Measurements from ENCODE around the gene OR5K4.

OR5K4 gene

GRCh38 chr3:98326945-98327344, 26.7 kb upstream of the OR5K4 start:
- no peaks in the 10 kb centered on the region for H3K9me2 ChIP-seq (replicated peaks; ENCODE audit: insufficient read depth, low read length)
- H3K4me3 ChIP-seq (ENCODE audit: low read length): no peak overlapping the region
- H3K27me3 ChIP-seq (replicated peaks; ENCODE audit: insufficient read depth, low read length): no peaks in the 10 kb centered on the region
- H3K9me3 ChIP-seq (replicated peaks; ENCODE audit: insufficient read depth, low read length): no peaks in the 10 kb centered on the region
- H3K27ac ChIP-seq (ENCODE audit: low read length): no peak overlapping the region
- DNase-seq: peak; percentile 15
- TF ChIP-seq EZH2 (optimal IDR thresholded peaks at IDR 0.05; ENCODE audit: low read depth, low read length) (no peak), EZH2phosphoT487 (IDR thresholded peaks at IDR 0.05; ENCODE audit: low read length) (no peak)
- TF ChIP-seq, protein P1, sequence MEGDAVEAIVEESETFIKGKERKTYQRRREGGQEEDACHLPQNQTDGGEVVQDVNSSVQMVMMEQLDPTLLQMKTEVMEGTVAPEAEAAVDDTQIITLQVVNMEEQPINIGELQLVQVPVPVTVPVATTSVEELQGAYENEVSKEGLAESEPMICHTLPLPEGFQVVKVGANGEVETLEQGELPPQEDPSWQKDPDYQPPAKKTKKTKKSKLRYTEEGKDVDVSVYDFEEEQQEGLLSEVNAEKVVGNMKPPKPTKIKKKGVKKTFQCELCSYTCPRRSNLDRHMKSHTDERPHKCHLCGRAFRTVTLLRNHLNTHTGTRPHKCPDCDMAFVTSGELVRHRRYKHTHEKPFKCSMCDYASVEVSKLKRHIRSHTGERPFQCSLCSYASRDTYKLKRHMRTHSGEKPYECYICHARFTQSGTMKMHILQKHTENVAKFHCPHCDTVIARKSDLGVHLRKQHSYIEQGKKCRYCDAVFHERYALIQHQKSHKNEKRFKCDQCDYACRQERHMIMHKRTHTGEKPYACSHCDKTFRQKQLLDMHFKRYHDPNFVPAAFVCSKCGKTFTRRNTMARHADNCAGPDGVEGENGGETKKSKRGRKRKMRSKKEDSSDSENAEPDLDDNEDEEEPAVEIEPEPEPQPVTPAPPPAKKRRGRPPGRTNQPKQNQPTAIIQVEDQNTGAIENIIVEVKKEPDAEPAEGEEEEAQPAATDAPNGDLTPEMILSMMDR (IDR thresholded peaks at IDR 0.05; ENCODE audit: low read length): no peak
- H3K4me2 ChIP-seq (ENCODE audit: low read depth, low read length): no peak overlapping the region
- H2AFZ ChIP-seq (ENCODE audit: low read length): no peak overlapping the region
- H4K20me1 ChIP-seq (ENCODE audit: insufficient read depth, low read length): no peaks in the 10 kb centered on the region
- peaks cover 6% of the 10 kb centered on the region for H3K4me1 ChIP-seq (ENCODE audit: low read length)
- H3F3A ChIP-seq (ENCODE audit: insufficient read depth, low read length): no peaks in the 10 kb centered on the region
- no peak overlapping the region for H3K9ac ChIP-seq (ENCODE audit: low read length)
- no peaks in the 10 kb centered on the region for H3K36me3 ChIP-seq (replicated peaks; ENCODE audit: insufficient read depth, low read length)
- no peaks in the 10 kb centered on the region for H3K79me2 ChIP-seq (ENCODE audit: low read length)

DNA sequence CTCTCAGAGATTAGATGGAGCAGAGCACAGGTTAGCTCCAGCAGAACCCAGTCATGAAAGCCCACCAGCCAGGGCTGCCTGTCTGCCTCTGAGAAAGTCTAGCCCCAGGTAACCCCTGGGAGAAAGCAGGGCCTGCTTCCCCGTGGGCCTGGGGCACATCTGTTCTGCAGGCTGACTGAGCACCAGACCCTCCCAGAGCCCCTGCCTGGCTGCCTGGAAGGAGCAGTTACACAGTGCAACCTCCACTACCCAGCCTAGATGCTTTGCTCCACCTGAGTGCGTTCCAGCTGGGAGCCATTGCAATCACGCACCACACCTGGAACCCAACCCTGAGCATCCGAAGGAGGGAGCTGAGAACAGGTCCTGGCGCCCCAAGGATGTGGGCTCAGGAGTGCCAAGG, 24.7 kb upstream of the OR5K4 start:
- no peaks in the 10 kb centered on the region for H3K79me2 ChIP-seq (ENCODE audit: low read length)
- H4K20me1 ChIP-seq (ENCODE audit: insufficient read depth, low read length): no peaks in the 10 kb centered on the region
- H3K36me3 ChIP-seq (replicated peaks; ENCODE audit: insufficient read depth, low read length): no peaks in the 10 kb centered on the region
- H3K27ac ChIP-seq (ENCODE audit: low read length): no peak overlapping the region
- no peaks in the 10 kb centered on the region for H3K9me2 ChIP-seq (replicated peaks; ENCODE audit: insufficient read depth, low read length)
- no peaks in the 10 kb centered on the region for H3K4me1 ChIP-seq (ENCODE audit: low read length)
- no peak overlapping the region for H3K4me2 ChIP-seq (ENCODE audit: low read depth, low read length)
- no peak for DNase-seq
- H3K9ac ChIP-seq (ENCODE audit: low read length): no peak overlapping the region
- H3K9me3 ChIP-seq (replicated peaks; ENCODE audit: insufficient read depth, low read length): no peaks in the 10 kb centered on the region
- no peak for TF ChIP-seq EZH2phosphoT487 (IDR thresholded peaks at IDR 0.05; ENCODE audit: low read length)
- TF ChIP-seq, protein P1 (IDR thresholded peaks at IDR 0.05; ENCODE audit: low read length): no peak
- TF ChIP-seq EZH2 (optimal IDR thresholded peaks at IDR 0.05; ENCODE audit: low read depth, low read length): no peak
- H3F3A ChIP-seq (ENCODE audit: insufficient read depth, low read length): no peaks in the 10 kb centered on the region
- H3K4me3 ChIP-seq (ENCODE audit: low read length): no peak overlapping the region
- peak overlapping the region; percentile 24 for H2AFZ ChIP-seq (ENCODE audit: low read length)
- no peaks in the 10 kb centered on the region for H3K27me3 ChIP-seq (replicated peaks; ENCODE audit: insufficient read depth, low read length)

DNA sequence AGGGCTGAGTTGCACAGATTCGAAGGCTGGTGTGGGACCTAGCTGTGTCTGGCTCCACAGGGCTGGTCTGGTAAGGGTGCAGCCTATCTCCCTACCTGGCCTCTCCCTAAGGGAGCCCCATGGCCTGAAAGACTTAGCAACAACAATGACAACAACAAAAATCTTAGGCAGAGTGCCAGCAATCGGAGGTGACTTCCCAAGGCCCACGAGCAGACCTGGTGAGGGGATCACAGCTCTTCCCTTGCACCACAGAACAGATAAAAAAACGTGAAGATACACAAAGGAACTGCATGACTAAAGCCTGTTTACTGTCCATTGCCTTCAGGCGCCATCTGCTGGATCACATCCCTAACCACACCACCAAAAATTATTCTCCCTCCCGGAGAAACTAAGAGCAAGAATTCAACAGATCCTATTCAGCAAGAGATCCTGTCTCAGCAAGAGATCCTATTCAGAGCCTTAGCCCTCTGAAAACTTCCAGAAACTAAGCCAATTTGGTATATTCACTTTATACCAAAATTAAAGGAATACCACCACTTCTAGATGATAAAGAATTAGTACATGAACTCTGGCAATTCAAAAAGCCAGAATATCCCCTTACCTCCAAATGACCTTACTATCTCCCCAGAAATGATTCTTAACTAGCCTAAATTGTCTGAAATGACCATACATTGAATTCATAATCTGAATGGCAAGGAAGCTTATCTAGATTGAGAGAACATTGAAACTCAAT, 24.1 kb upstream of the OR5K4 start:
- Histone ChIP-seq H3F3A (ENCODE audit: insufficient read depth, low read length) (no peaks in the 10 kb centered on the region), H4K20me1 (ENCODE audit: insufficient read depth, low read length) (no peaks in the 10 kb centered on the region), H3K36me3 (replicated peaks; ENCODE audit: insufficient read depth, low read length) (no peaks in the 10 kb centered on the region), H3K9me2 (replicated peaks; ENCODE audit: insufficient read depth, low read length) (no peaks in the 10 kb centered on the region), H3K4me1 (ENCODE audit: low read length) (no peaks in the 10 kb centered on the region), H3K9ac (ENCODE audit: low read length) (no peak overlapping the region), H3K27ac (ENCODE audit: low read length) (no peak overlapping the region), H3K27me3 (replicated peaks; ENCODE audit: insufficient read depth, low read length) (no peaks in the 10 kb centered on the region), H3K79me2 (ENCODE audit: low read length) (no peaks in the 10 kb centered on the region), H3K4me2 (ENCODE audit: low read depth, low read length) (no peak overlapping the region), H3K9me3 (replicated peaks; ENCODE audit: insufficient read depth, low read length) (no peaks in the 10 kb centered on the region), H2AFZ (ENCODE audit: low read length) (peak overlapping the region; percentile 24), H3K4me3 (ENCODE audit: low read length) (no peak overlapping the region)
- TF ChIP-seq, protein P1 (IDR thresholded peaks at IDR 0.05; ENCODE audit: low read length): peak; percentile 87
- TF ChIP-seq EZH2phosphoT487 (IDR thresholded peaks at IDR 0.05; ENCODE audit: low read length): no peak
- peak; percentile 62 for DNase-seq
